ENCODE measurements around the gene CLSTN2.

The CLSTN2 gene

DNA sequence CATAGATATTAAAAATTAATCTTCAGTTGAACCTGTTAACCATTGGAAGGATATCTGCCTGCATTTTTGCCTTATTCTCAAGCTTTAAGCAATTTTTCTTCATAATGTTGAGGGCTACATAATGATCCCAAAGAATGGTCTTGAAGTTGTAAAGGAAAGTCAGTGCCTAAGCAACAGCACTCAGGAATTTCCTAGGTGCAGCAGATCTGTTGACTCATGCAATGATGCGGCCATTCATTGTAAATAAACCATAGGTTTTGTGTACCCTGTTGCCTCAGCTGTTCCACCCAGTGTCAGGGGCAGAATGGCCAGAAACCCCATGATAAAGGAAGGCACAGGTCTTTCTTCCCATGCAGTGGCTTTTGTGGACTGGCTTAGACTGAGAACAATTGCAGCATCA, 664.5 kb downstream of the CLSTN2 start:
- no peak for DNase-seq (ENCODE audit: low read depth)

GRCh38 chr3:140601881-140602280, 666.9 kb downstream of the CLSTN2 start:
- no peak for DNase-seq (ENCODE audit: low read depth)

DNA sequence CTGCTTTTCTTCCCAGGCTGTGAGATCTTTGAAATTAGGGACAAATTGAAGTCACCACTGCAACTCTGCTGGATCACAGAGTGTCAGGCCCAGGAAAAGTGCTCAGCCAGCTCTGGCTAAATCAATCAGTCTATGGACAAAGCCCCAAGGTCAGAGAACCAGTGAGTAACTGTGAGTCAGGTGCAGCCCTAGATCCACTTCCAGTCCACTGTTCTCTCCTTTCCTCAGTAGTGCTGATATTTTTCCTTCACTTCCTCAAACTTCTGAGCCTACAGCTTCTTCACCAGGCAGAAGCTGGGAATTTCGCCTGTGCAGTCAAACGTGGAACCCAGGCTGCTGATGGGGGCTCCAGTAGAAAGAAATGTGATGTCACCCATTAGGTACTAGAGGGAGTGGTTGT, 667.8 kb downstream of the CLSTN2 start:
- DNase-seq (ENCODE audit: low read depth), result no peak

DNA sequence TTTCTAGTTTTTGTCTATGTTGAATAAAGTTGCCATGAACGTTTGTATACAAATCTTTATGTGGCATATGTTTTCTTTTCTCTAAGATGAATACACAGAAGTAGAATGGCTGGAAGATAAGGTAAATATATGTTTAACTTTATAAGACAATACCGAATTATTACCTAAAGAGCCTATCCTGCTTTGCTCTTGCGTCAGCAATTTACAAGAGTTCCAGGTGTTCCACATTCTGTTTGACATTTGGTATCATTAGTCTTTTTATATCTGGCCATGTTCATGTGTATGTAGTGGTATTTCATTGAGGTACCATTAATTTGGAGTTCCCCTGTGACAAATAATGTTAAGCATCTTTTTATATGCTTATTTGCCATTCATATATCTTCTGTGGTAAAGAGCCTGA, 668.8 kb downstream of the CLSTN2 start:
- no peak for DNase-seq (ENCODE audit: low read depth)

GRCh38 chr3:140610544-140610943, 675.6 kb downstream of the CLSTN2 start:
- DNase-seq (ENCODE audit: low read depth), result no peak

DNA sequence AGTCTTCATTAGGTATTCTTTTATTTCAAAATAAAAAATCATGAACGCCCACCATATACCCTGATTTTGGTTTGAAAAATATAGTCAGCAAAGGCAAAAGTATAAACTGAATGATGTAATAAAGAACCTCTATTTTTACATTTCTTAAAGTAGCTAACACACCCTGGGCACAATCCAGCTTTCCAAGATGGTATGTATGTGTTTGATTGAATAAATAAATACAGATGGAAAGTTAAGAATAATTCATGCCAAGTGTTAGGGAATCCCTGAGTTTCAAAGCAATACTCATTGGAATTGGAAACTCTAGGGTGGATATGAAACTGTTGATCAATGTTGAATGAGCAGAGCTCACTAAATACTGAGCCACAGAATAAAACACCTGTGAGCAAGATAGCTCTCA, 679.0 kb downstream of the CLSTN2 start:
- no peak for DNase-seq (ENCODE audit: low read depth)

- no peak for DNase-seq (ENCODE audit: low read depth)
Observed at GRCh38 chr3:140617135-140617534, 682.1 kb downstream of the CLSTN2 start.

DNA sequence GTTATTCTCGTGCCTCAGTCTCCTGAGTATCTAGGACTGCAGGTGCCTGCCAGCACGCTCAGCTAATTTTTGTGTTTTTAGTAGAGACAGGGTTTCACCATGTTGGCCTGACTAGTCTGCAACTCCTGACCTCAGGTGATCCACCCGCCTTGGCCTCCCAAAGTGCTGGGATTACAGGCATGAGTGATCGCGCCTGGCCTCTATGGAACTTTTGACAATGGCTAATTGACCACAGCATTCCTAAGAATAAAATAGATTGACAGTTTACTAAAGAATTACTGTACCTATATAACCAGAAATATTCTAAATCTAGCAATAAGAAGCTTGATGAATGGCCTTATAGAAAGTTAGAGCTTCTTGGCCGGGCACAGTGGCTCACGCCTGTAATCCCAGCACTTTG, 691.9 kb downstream of the CLSTN2 start:
- no peak for DNase-seq (ENCODE audit: low read depth)
